B cell (primary cell): ENCODE measurements around the gene PCGF2. TPM values are rescaled to one million over a fixed set of nuclear protein-coding genes. Genes with fewer than 3 reads are reported as not detected.
A peak's percentile ranks its signal among the peaks of the same experiment; 100 is the strongest.

ENCODE experiments used
- ATAC-seq: fragments of 200-7000 bp; cut with Tn5 transposase; one replicate; pipeline ENCODE4 v1.10.0; 2021; ENCODE audit warnings: low read depth, mild to moderate bottlenecking, moderate number of reproducible peaks, moderate library complexity
- CTCF ChIA-PET: fragments of 350-600 bp; sonication (Branson Sonifier 250); formaldehyde crosslinking; loops from one replicate; lab custom pipeline; 2021; ENCODE audit warnings: antibody characterized with exemption, inconsistent platforms; lab: Charles Lee
- POLR2A ChIA-PET: fragments of 350-600 bp; sonication (Branson Sonifier 250); formaldehyde crosslinking; loops from one replicate; lab custom pipeline; 2021; ENCODE audit warnings: antibody characterized with exemption; lab: Charles Lee
- DNase-seq: peaks from one replicate; pipeline ENCODE4 v3.0.0; 2013
- H2AFZ ChIP-seq: 2 replicates; pipeline ENCODE4 v1.6.1; 2012; ENCODE audit warnings: mild to moderate bottlenecking, low read depth, low read length; ENCODE audit not compliant: insufficient read depth, poor library complexity, severe bottlenecking
- H3K27ac ChIP-seq, 2 donors: 1 replicate in 1 of 2; 2 replicates in 1 of 2; pipeline ENCODE4 v1.5.1; 2012 to 2013; ENCODE audit warnings: low read length in 2 of 2, mild to moderate bottlenecking in 2 of 2, moderate library complexity in 1 of 2
- H3K27me3 ChIP-seq, 4 experiments: fragments of 200-600 bp in 1 of 4; sonication (generic) in 1 of 4; replicated peaks in 1 of 4; 1 replicate in 2 of 4; 2 replicates in 2 of 4; pipeline versions ENCODE4 v1.6.1 to v1.7.0; 2013 to 2016; ENCODE audit warnings: low read length in 3 of 4, mild to moderate bottlenecking in 2 of 4, mixed read lengths in 1 of 4, moderate library complexity in 1 of 4; ENCODE audit not compliant: insufficient read depth in 4 of 4, control insufficient read depth in 3 of 4; ENCODE audit errors: control extremely low read depth in 1 of 4
- H3K36me3 ChIP-seq, 2 experiments: replicated peaks in 1 of 2; 1 replicate in 1 of 2; 2 replicates in 1 of 2; pipeline versions ENCODE4 v1.6.1 to v1.7.1; 2013; ENCODE audit warnings: low read length in 1 of 2; ENCODE audit not compliant: insufficient read depth in 2 of 2, control insufficient read depth in 1 of 2; ENCODE audit errors: control extremely low read depth in 1 of 2, extremely low read depth in 1 of 2
- H3K4me1 ChIP-seq, 2 donors: fragments of 200-600 bp in 1 of 2; sonication (generic) in 1 of 2; 1 replicate in 1 of 2; 2 replicates in 1 of 2; pipeline versions ENCODE4 v1.5.1 to v1.6.1; 2013 to 2017; ENCODE audit warnings: low read length in 2 of 2; ENCODE audit not compliant: control insufficient read depth in 2 of 2, insufficient read depth in 2 of 2
- H3K4me2 ChIP-seq: replicated peaks from 2 replicates; pipeline ENCODE3; 2012; ENCODE audit warnings: mild to moderate bottlenecking, low read depth, low read length; ENCODE audit not compliant: poor library complexity, severe bottlenecking
- H3K4me3 ChIP-seq, 5 experiments: fragments of 200-600 bp in 1 of 5; sonication (generic) in 1 of 5; 1 replicate in 3 of 5; 2 replicates in 2 of 5; pipeline versions ENCODE4 v1.5.1 to v1.7.0; 2011 to 2016; ENCODE audit warnings: low read length in 4 of 5, mild to moderate bottlenecking in 4 of 5, low read depth in 2 of 5, control low read depth in 1 of 5, moderate library complexity in 1 of 5; ENCODE audit not compliant: insufficient read depth in 1 of 5; ENCODE audit errors: control extremely low read depth in 1 of 5, extremely low read depth in 1 of 5
- H3K79me2 ChIP-seq: fragments of 200-600 bp; sonication (generic); one replicate; pipeline ENCODE4 v1.6.0; 2016; ENCODE audit warnings: low read length; ENCODE audit not compliant: control insufficient read depth, insufficient read depth
- H3K9ac ChIP-seq: fragments of 200-600 bp; sonication (generic); 2 replicates; pipeline ENCODE4 v1.6.1; 2017; ENCODE audit warnings: mild to moderate bottlenecking, low read length, moderate library complexity
- H3K9me3 ChIP-seq, 3 donors: one replicate each; pipeline versions ENCODE4 v1.6.1 to v1.7.1; 2013; ENCODE audit warnings: low read length in 2 of 3; ENCODE audit not compliant: control insufficient read depth in 2 of 3, insufficient read depth in 1 of 3; ENCODE audit errors: control extremely low read depth in 1 of 3
- H4K20me1 ChIP-seq: 2 replicates; pipeline ENCODE4 v1.6.0; 2012; ENCODE audit warnings: mild to moderate bottlenecking, low read length; ENCODE audit not compliant: insufficient read depth, control insufficient read depth, poor library complexity, severe bottlenecking
- H3K27ac Mint-ChIP-seq: one replicate; pipeline ENCODE4 v1.8.0; 2021; ENCODE audit warnings: mixed read lengths
- H3K27me3 Mint-ChIP-seq: one replicate; pipeline ENCODE4 v1.8.0; 2021; ENCODE audit warnings: mixed read lengths
- H3K4me1 Mint-ChIP-seq: one replicate; pipeline ENCODE4 v1.8.0; 2021; ENCODE audit warnings: mixed read lengths
- H3K4me3 Mint-ChIP-seq: one replicate; pipeline ENCODE4 v1.8.0; 2021; ENCODE audit warnings: mixed read lengths
- H3K9me3 Mint-ChIP-seq: one replicate; pipeline ENCODE4 v1.8.0; 2022; ENCODE audit warnings: mixed read lengths; ENCODE audit not compliant: insufficient read depth
- EZH2 ChIP-seq: IDR thresholded peaks from 2 replicates; pipeline ENCODE4 v1.6.1; 2012; ENCODE audit warnings: borderline replicate concordance, low read depth, mild to moderate bottlenecking, moderate library complexity, low read length; ENCODE audit not compliant: insufficient read depth, poor library complexity, severe bottlenecking
- WGBS: methylation state at CpG from one replicate; pipeline ENCODE4 v1.1.5; 2013; ENCODE audit warnings: missing lambda C conversion rate; ENCODE audit not compliant: insufficient coverage; 5-methylcytosine and 5-hydroxymethylcytosine counted together
- intact Hi-C: fragments of 100-400 bp; cut with micrococcal nuclease; formaldehyde crosslinking; loops from one replicate; pipeline ENCODE4 v1.10.0; 2022
- polyA plus RNA-seq: library from polyadenylated mRNA; depleted of rRNA; stranded (reverse); fragments of >200 nt; gene quantifications from 2 replicates; pipeline ENCODE4 v1.2.3, GENCODE V29; 2012
- total RNA-seq, 2 donors: library from RNA; stranded (reverse); fragments of 120-200 nt in 1 of 2; gene quantifications; 1 replicate in 1 of 2; 2 replicates in 1 of 2; pipeline versions ENCODE4 v1.2.3 to v1.2.4, GENCODE V29; 2013 to 2022
- TF ChIP-seq, protein P1 (sequence below): fragments of 200-600 bp; IDR thresholded peaks from one replicate; pipeline ENCODE4 v1.8.0; 2022; ENCODE audit warnings: antibody characterized with exemption, mild to moderate bottlenecking

PCGF2 gene
- total and polyA plus RNA-seq, 2 donors (not counting 1 experiment from before 2014, with no cell fraction given), result 0.04 TPM; not detected in 1

DNA sequence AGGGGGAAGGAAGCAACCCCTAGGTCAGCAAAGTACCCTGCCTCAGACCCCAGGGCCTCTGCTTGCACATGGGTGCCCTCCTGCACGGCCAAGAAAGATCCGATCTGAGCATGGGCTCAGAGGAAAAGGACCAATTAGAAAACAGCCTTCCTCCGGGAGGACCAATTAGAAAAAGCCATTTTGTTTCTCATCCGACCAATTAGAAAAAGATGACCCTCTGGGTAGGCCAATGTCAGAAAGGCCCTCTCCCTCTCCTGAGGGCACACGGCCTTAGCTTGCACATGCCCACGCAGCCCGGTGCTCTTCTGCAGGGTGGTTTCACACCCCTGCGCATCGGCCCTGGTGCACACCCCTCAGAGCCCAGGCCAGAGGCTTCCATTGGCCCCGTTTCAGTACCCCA, 23.1 kb downstream of the PCGF2 start:
- H3K4me1 ChIP-seq, result peaks cover 28 to 44% of the 10 kb centered on the region in 2 donors
- H3K4me3 Mint-ChIP-seq, result no peak overlapping the region
- no peak overlapping the region for H3K4me3 ChIP-seq
- CTCF ChIA-PET, result interaction anchor here (1.3 to 1.4 kb wide), 2 partner anchors 10 to 29 kb away, joined by 4 to 5 read pairs; no protein-coding TSS in a partner anchor
- no peak overlapping the region for H3K4me2 ChIP-seq
- no peak overlapping the region for H3K27ac ChIP-seq
- no peak overlapping the region for H2AFZ ChIP-seq
- H3K27me3 Mint-ChIP-seq, result no peaks in the 10 kb centered on the region
- H3K27me3 ChIP-seq, result no peaks in the 10 kb centered on the region
- peaks cover 0 to 37% of the 10 kb centered on the region in 2 experiments for H3K36me3 ChIP-seq
- peaks cover 40% of the 10 kb centered on the region for H3K4me1 Mint-ChIP-seq
- POLR2A ChIA-PET, result no interaction called here
- H3K79me2 ChIP-seq, result no peaks in the 10 kb centered on the region
- peak overlapping the region; percentile 70 for H3K27ac Mint-ChIP-seq
- TF ChIP-seq, protein P1, sequence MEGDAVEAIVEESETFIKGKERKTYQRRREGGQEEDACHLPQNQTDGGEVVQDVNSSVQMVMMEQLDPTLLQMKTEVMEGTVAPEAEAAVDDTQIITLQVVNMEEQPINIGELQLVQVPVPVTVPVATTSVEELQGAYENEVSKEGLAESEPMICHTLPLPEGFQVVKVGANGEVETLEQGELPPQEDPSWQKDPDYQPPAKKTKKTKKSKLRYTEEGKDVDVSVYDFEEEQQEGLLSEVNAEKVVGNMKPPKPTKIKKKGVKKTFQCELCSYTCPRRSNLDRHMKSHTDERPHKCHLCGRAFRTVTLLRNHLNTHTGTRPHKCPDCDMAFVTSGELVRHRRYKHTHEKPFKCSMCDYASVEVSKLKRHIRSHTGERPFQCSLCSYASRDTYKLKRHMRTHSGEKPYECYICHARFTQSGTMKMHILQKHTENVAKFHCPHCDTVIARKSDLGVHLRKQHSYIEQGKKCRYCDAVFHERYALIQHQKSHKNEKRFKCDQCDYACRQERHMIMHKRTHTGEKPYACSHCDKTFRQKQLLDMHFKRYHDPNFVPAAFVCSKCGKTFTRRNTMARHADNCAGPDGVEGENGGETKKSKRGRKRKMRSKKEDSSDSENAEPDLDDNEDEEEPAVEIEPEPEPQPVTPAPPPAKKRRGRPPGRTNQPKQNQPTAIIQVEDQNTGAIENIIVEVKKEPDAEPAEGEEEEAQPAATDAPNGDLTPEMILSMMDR, result no peak
- TF ChIP-seq EZH2, result no peak
- WGBS, result 93% methylated on average over 10 of the region's 10 CpGs
- ATAC-seq, result no peak
- H4K20me1 ChIP-seq, result peaks cover 11% of the 10 kb centered on the region
- peaks cover 0 to 13% (median 0%) of the 10 kb centered on the region in 3 donors for H3K9me3 ChIP-seq
- no peaks in the 10 kb centered on the region for H3K9me3 Mint-ChIP-seq
- DNase-seq, result no peak
- intact Hi-C loops, result no loop called here
- H3K9ac ChIP-seq, result no peak overlapping the region

- CTCF ChIA-PET, result interaction anchor here (0.6 to 1.4 kb wide), 4 partner anchors 10 to 30 kb away, joined by 3 to 6 read pairs (median 4); no protein-coding TSS in a partner anchor
- no peak overlapping the region for H3K4me3 Mint-ChIP-seq
- TF ChIP-seq, protein P1, result no peak
- TF ChIP-seq EZH2, result no peak
These were observed 23.7 kb downstream of the PCGF2 start for GRCh38 chr17:38724337-38724988.

More at GRCh38 chr17:38724337-38724988, 23.7 kb downstream of the PCGF2 start:
- peaks cover 24 to 40% of the 10 kb centered on the region in 2 donors for H3K4me1 ChIP-seq
- no peaks in the 10 kb centered on the region for H3K27me3 ChIP-seq
- no peaks in the 10 kb centered on the region for H3K79me2 ChIP-seq
- POLR2A ChIA-PET, result interaction anchor here (0.9 kb wide), 1 partner anchor 20 kb away, joined by 5 read pairs; no protein-coding TSS in a partner anchor
- DNase-seq, result no peak
- 73% methylated on average over 14 of the region's 16 CpGs for WGBS
- H3K27ac ChIP-seq, result no peak overlapping the region
- intact Hi-C loops, result no loop called here
- H3K36me3 ChIP-seq, result peaks cover 0 to 42% of the 10 kb centered on the region in 2 experiments
- ATAC-seq, result no peak
- peaks cover 11% of the 10 kb centered on the region for H4K20me1 ChIP-seq
- no peak overlapping the region for H3K27ac Mint-ChIP-seq
- no peaks in the 10 kb centered on the region for H3K9me3 Mint-ChIP-seq
- H3K4me1 Mint-ChIP-seq, result peaks cover 39% of the 10 kb centered on the region
- H2AFZ ChIP-seq, result no peak overlapping the region
- peaks cover 0 to 13% (median 0%) of the 10 kb centered on the region in 3 donors for H3K9me3 ChIP-seq
- no peak overlapping the region for H3K4me2 ChIP-seq
- no peak overlapping the region for H3K4me3 ChIP-seq
- H3K27me3 Mint-ChIP-seq, result no peaks in the 10 kb centered on the region
- H3K9ac ChIP-seq, result no peak overlapping the region
